ENCODE data around the gene RRP1B.
"Not testable (repeated sequence)": the region's sequence is repeated elsewhere in the genome, so short reads cannot be mapped to it uniquely, and the experiment has no call there.

RRP1B gene

DNA sequence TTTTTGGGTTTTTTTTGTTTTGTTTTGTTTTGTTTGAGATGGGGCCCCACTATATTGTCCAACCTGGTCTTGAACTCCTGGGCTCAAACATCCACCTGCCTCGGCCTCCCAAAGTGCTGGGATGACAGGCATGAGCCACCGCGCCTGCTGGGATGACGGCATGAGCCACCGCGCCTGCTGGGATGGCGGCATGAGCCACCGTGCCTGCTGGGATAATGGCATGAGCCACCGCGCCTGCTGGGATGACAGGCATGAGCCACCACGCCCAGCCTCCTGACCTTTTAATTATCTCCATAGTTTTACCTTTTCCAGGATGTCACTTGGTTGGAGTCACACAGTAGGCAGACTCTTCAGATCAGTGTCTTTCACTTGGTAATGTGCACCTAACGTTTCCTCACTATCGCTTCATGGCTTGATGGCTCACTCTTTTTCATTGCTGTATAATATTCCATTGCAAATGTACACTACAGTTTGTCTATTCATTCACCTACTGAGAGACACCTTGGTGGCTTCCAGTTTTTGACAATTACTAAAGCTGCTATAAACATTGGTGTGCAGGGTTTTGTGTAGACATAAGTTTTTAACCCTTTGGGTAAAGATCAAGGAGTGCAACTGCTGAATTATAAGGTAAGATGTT is 49.5 kb downstream of the RRP1B start:
- no peak for DNase-seq (ENCODE audit: low read depth in 1 of 2, low spot score in 1 of 2)
- Histone ChIP-seq H3K27ac (replicated peaks) (no peak overlapping the region), H3K4me3 (replicated peaks; ENCODE audit: insufficient read depth, low read length) (no peak overlapping the region), H3K27me3 (ENCODE audit: insufficient read depth, poor library complexity, severe bottlenecking) (no peaks in the 10 kb centered on the region)
- TF ChIP-seq GABPA (IDR thresholded peaks at IDR 0.05; ENCODE audit: low read depth) (no peak), SPI1 (IDR thresholded peaks at IDR 0.05; ENCODE audit: borderline replicate concordance, low read depth) (no peak), POLR2AphosphoS5 (IDR thresholded peaks at IDR 0.05; ENCODE audit: low read depth) (no peak)
- TF ChIP-seq, protein P1, sequence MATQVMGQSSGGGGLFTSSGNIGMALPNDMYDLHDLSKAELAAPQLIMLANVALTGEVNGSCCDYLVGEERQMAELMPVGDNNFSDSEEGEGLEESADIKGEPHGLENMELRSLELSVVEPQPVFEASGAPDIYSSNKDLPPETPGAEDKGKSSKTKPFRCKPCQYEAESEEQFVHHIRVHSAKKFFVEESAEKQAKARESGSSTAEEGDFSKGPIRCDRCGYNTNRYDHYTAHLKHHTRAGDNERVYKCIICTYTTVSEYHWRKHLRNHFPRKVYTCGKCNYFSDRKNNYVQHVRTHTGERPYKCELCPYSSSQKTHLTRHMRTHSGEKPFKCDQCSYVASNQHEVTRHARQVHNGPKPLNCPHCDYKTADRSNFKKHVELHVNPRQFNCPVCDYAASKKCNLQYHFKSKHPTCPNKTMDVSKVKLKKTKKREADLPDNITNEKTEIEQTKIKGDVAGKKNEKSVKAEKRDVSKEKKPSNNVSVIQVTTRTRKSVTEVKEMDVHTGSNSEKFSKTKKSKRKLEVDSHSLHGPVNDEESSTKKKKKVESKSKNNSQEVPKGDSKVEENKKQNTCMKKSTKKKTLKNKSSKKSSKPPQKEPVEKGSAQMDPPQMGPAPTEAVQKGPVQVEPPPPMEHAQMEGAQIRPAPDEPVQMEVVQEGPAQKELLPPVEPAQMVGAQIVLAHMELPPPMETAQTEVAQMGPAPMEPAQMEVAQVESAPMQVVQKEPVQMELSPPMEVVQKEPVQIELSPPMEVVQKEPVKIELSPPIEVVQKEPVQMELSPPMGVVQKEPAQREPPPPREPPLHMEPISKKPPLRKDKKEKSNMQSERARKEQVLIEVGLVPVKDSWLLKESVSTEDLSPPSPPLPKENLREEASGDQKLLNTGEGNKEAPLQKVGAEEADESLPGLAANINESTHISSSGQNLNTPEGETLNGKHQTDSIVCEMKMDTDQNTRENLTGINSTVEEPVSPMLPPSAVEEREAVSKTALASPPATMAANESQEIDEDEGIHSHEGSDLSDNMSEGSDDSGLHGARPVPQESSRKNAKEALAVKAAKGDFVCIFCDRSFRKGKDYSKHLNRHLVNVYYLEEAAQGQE (IDR thresholded peaks at IDR 0.05; ENCODE audit: insufficient replicate concordance, low read depth): no peak

DNA sequence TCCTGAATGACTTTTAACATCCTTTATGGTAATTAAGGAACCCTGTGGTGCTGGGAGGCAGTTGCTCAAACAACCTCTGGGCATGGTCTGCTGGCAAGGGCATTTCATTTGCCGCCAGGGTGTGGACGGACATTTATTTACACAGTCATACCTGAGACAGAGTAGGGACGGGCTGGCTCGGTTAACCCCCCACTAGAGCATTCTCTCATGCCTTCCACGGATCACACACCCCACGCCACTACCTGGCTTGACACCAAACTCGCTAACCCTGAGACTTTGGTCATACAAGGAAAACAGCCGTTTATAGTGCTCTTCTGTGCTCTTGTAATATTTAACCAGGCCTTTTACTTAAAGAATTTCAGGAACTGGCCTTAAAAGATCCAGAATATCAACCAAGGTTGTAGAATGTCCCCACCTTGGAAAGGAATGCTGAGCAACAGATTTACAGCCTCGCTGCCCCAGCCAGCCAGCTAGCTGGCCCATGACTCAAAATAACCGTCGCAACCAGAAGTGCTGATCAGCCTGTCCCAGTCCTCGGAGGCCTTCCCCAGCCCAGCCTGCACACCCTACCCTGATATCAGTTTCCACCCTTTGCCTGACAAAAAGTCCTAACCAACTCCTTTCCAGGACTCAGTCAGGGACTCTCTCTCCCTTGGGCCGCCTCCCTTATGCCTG is 53.0 kb downstream of the RRP1B start:
- DNase-seq (ENCODE audit: low read depth in 1 of 2, low spot score in 1 of 2): no peak
- no peaks in the 10 kb centered on the region for H3K27me3 ChIP-seq (ENCODE audit: insufficient read depth, poor library complexity, severe bottlenecking)
- no peak overlapping the region for H3K4me3 ChIP-seq (replicated peaks; ENCODE audit: insufficient read depth, low read length)
- H3K27ac ChIP-seq (replicated peaks): no peak overlapping the region
- TF ChIP-seq SPI1 (IDR thresholded peaks at IDR 0.05; ENCODE audit: borderline replicate concordance, low read depth) (no peak), GABPA (IDR thresholded peaks at IDR 0.05; ENCODE audit: low read depth) (no peak), POLR2AphosphoS5 (IDR thresholded peaks at IDR 0.05; ENCODE audit: low read depth) (no peak), CTCF (IDR thresholded peaks at IDR 0.05; ENCODE audit: insufficient read depth, low read length) (no peak)
- TF ChIP-seq, protein P1 (IDR thresholded peaks at IDR 0.05; ENCODE audit: insufficient replicate concordance, low read depth): no peak

DNA sequence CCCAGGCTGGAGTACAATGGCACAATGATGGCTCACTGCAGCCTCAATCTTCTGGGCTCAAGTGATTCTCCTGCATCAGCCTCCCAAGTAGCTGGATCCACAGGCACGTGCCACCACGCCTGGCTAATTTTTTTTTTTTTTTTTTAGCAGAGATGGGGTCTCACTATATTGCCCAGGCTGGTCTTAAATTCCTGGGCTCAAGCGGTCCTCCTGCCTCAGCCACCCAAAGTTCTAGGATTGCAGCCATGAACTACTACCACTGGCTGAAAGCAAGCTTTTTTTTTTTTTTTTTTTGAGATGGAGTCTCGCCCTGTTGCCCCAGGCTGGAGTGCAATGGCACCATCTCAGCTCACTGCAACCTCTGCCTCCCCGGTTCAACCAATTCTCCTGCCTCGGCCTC is 53.8 kb downstream of the RRP1B start:
- DNase-seq (ENCODE audit: low read depth in 1 of 2, low spot score in 1 of 2); H3K4me3 ChIP-seq (replicated peaks; ENCODE audit: insufficient read depth, low read length); H3K27ac ChIP-seq (replicated peaks); H3K27me3 ChIP-seq (ENCODE audit: insufficient read depth, poor library complexity, severe bottlenecking): not testable (repeated sequence)

DNA sequence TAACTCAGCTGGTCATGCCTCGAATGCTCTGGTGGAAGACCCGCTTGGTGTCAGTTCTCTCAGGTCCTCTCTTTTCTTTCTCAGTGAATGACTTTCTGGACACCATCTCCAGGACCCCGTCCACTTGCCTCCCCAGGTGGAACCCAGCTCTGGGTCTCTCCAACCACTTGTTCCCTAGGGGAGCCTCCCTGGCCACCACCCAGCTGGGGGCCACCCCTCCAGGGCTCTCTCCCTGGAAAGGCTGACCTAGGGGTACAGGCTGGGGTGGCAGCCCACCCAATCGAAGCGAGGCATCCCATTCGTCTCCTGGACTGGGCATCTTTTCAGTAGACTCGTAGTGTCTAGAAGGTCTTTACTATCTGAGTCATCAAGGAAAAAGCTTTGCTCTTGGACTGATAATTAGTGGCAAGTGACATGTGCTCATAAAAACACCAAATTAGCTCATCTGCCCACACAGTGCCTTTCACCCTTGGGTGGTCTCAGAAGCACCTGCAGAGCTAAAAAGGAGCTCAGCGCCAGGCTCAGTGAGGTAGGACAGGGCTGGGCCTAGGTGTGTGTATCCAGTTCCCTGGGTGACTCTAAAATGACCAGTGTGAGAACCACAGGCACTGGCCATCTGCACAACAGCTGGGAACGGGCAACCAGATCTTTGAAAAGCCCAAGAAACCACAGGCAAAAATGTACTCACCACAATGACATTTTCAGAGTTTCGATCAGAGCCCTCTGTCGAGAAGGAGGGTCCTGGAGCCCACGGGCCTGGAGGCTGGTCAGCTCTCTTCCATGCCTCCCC is 57.2 kb downstream of the RRP1B start:
- no peak for DNase-seq (ENCODE audit: low read depth in 1 of 2, low spot score in 1 of 2)
- H3K27ac ChIP-seq (replicated peaks): no peak overlapping the region
- H3K4me3 ChIP-seq (replicated peaks; ENCODE audit: insufficient read depth, low read length): no peak overlapping the region
- no peaks in the 10 kb centered on the region for H3K27me3 ChIP-seq (ENCODE audit: insufficient read depth, poor library complexity, severe bottlenecking)
- TF ChIP-seq GABPA (IDR thresholded peaks at IDR 0.05; ENCODE audit: low read depth) (no peak), SPI1 (IDR thresholded peaks at IDR 0.05; ENCODE audit: borderline replicate concordance, low read depth) (no peak), CTCF (IDR thresholded peaks at IDR 0.05; ENCODE audit: insufficient read depth, low read length) (no peak), POLR2AphosphoS5 (IDR thresholded peaks at IDR 0.05; ENCODE audit: low read depth) (no peak)
- TF ChIP-seq, protein P1 (IDR thresholded peaks at IDR 0.05; ENCODE audit: insufficient replicate concordance, low read depth): no peak
